Neuronal stem cell (in vitro differentiated cells): ENCODE data around the gene ZSWIM6.

ENCODE experiments used
- DNase-seq: peaks from one replicate; pipeline ENCODE4 v3.0.0-alpha.2; 2013; ENCODE audit warnings: low spot score
- H2AFZ ChIP-seq: one replicate; pipeline ENCODE4 v1.6.1; 2013; ENCODE audit warnings: mild to moderate bottlenecking, low read length, inconsistent platforms
- H2AK5ac ChIP-seq: 2 replicates; pipeline ENCODE4 v1.6.1; 2013; ENCODE audit warnings: low read depth, mild to moderate bottlenecking, inconsistent platforms, low read length, moderate library complexity, mixed read lengths
- H2BK120ac ChIP-seq: 2 replicates; pipeline ENCODE4 v1.6.1; 2013; ENCODE audit warnings: low read depth, mild to moderate bottlenecking, inconsistent platforms, low read length, moderate library complexity, mixed read lengths
- H2BK12ac ChIP-seq: one replicate; pipeline ENCODE4 v1.6.1; 2013; ENCODE audit warnings: low read length, inconsistent platforms
- H2BK15ac ChIP-seq: 2 replicates; pipeline ENCODE4 v1.6.1; 2013; ENCODE audit warnings: mild to moderate bottlenecking, low read length, inconsistent platforms, mixed read lengths
- H2BK5ac ChIP-seq: one replicate; pipeline ENCODE4 v1.6.1; 2013; ENCODE audit warnings: inconsistent platforms, mild to moderate bottlenecking, low read length, moderate library complexity
- H3K14ac ChIP-seq: one replicate; pipeline ENCODE4 v1.6.1; 2013; ENCODE audit warnings: low read length, inconsistent platforms
- H3K18ac ChIP-seq: 2 replicates; pipeline ENCODE4 v1.6.1; 2013; ENCODE audit warnings: low read length, inconsistent platforms
- H3K23ac ChIP-seq: 2 replicates; pipeline ENCODE4 v1.6.1; 2013; ENCODE audit warnings: low read depth, mild to moderate bottlenecking, mixed read lengths, low read length, inconsistent platforms; ENCODE audit not compliant: poor library complexity
- H3K27ac ChIP-seq: replicated peaks from 3 replicates; pipeline ENCODE4 v1.5.1; 2013; ENCODE audit warnings: low read length, inconsistent platforms
- H3K27me3 ChIP-seq, 3 experiments: 2 replicates each; pipeline ENCODE4 v1.6.1; 2013; ENCODE audit warnings: low read length in 3 of 3, mild to moderate bottlenecking in 2 of 3, inconsistent platforms in 1 of 3, low read depth in 1 of 3, mixed read lengths in 1 of 3, moderate library complexity in 1 of 3; ENCODE audit not compliant: control insufficient read depth in 3 of 3, insufficient read depth in 3 of 3
- H3K36me3 ChIP-seq, 2 donors: replicated peaks in 1 of 2; 2 replicates each; pipeline ENCODE4 v1.6.1; 2013; ENCODE audit warnings: low read length in 2 of 2; ENCODE audit not compliant: control insufficient read depth in 2 of 2, insufficient read depth in 2 of 2
- H3K4ac ChIP-seq: 2 replicates; pipeline ENCODE4 v1.6.1; 2013; ENCODE audit warnings: inconsistent platforms, mild to moderate bottlenecking, low read length, moderate library complexity
- H3K4me1 ChIP-seq, 2 donors: 1 replicate in 1 of 2; 2 replicates in 1 of 2; pipeline ENCODE4 v1.6.1; 2013; ENCODE audit warnings: low read length in 2 of 2, low read depth in 1 of 2; ENCODE audit not compliant: control insufficient read depth in 2 of 2, insufficient read depth in 1 of 2
- H3K4me2 ChIP-seq: one replicate; pipeline ENCODE4 v1.6.1; 2013; ENCODE audit warnings: mild to moderate bottlenecking, low read length, inconsistent platforms; ENCODE audit not compliant: insufficient read depth, poor library complexity, severe bottlenecking
- H3K4me3 ChIP-seq, 2 donors: 2 replicates each; pipeline ENCODE4 v1.5.1; 2013; ENCODE audit warnings: low read length in 2 of 2, mild to moderate bottlenecking in 2 of 2, inconsistent platforms in 1 of 2, moderate library complexity in 1 of 2
- H3K79me1 ChIP-seq: one replicate; pipeline ENCODE4 v1.6.1; 2013; ENCODE audit warnings: low read depth, mild to moderate bottlenecking, inconsistent platforms, low read length, moderate library complexity
- H3K9ac ChIP-seq: one replicate; pipeline ENCODE4 v1.6.1; 2013; ENCODE audit warnings: mild to moderate bottlenecking, low read depth, low read length, inconsistent platforms; ENCODE audit not compliant: poor library complexity
- H3K9me3 ChIP-seq, 2 donors: replicated peaks in 1 of 2; 2 replicates each; pipeline versions ENCODE3 to v1.6.1; 2013; ENCODE audit warnings: low read length in 2 of 2, mild to moderate bottlenecking in 2 of 2, inconsistent platforms in 1 of 2, low read depth in 1 of 2, mixed read lengths in 1 of 2, moderate library complexity in 1 of 2; ENCODE audit not compliant: control insufficient read depth in 2 of 2, insufficient read depth in 1 of 2
- H4K8ac ChIP-seq: one replicate; pipeline ENCODE4 v1.6.1; 2013; ENCODE audit warnings: low read depth, mild to moderate bottlenecking, inconsistent platforms, low read length, moderate library complexity
- H4K91ac ChIP-seq: one replicate; pipeline ENCODE4 v1.6.1; 2013; ENCODE audit warnings: low read length, low read depth, mild to moderate bottlenecking, inconsistent platforms; ENCODE audit not compliant: poor library complexity
- WGBS, 2 donors: extraction: QIAGEN DNeasy Blood & Tissue Kit; methylation state at CpG; one replicate each; pipeline ENCODE4 v1.1.7; 2013; ENCODE audit warnings: missing lambda C conversion rate in 2 of 2, mixed read lengths in 1 of 2; ENCODE audit not compliant: insufficient read length in 2 of 2, insufficient replicate concordance in 1 of 2; ENCODE audit errors: extremely low coverage in 2 of 2; 5-methylcytosine and 5-hydroxymethylcytosine counted together

The ZSWIM6 gene

GRCh38 chr5:61307191-61307590, 24.9 kb upstream of the ZSWIM6 start:
- no peak overlapping the region for H3K4ac ChIP-seq
- H2BK15ac ChIP-seq: no peak overlapping the region
- no peak overlapping the region for H3K14ac ChIP-seq
- H3K23ac ChIP-seq: no peak overlapping the region
- H4K8ac ChIP-seq: no peak overlapping the region
- no peaks in the 10 kb centered on the region for H3K9me3 ChIP-seq
- no peak overlapping the region for H3K4me3 ChIP-seq
- no peak overlapping the region for H3K18ac ChIP-seq
- H2BK120ac ChIP-seq: no peak overlapping the region
- H3K4me1 ChIP-seq: peaks cover 0 to 2% of the 10 kb centered on the region in 2 donors
- DNase-seq: no peak
- H2AFZ ChIP-seq: no peak overlapping the region
- no peak overlapping the region for H3K27ac ChIP-seq
- no peak overlapping the region for H2AK5ac ChIP-seq
- H2BK5ac ChIP-seq: no peak overlapping the region
- H3K9ac ChIP-seq: no peak overlapping the region
- H3K4me2 ChIP-seq: no peak overlapping the region
- WGBS, 2 donors: no CpG with 5 or more reads among the region's 3 CpGs
- no peak overlapping the region for H4K91ac ChIP-seq
- no peaks in the 10 kb centered on the region for H3K79me1 ChIP-seq
- H2BK12ac ChIP-seq: no peak overlapping the region
- no peaks in the 10 kb centered on the region for H3K36me3 ChIP-seq
- no peaks in the 10 kb centered on the region for H3K27me3 ChIP-seq

GRCh38 chr5:61307611-61308010, 24.4 kb upstream of the ZSWIM6 start:
- H3K4me2 ChIP-seq: no peak overlapping the region
- H2AFZ ChIP-seq: no peak overlapping the region
- no peak overlapping the region for H3K27ac ChIP-seq
- WGBS, 2 donors: no CpG with 5 or more reads among the region's 1 CpG
- no peak overlapping the region for H3K4ac ChIP-seq
- H2BK12ac ChIP-seq: no peak overlapping the region
- H3K18ac ChIP-seq: no peak overlapping the region
- H3K36me3 ChIP-seq: no peaks in the 10 kb centered on the region
- H3K4me1 ChIP-seq: peaks cover 0 to 2% of the 10 kb centered on the region in 2 donors
- H2AK5ac ChIP-seq: no peak overlapping the region
- H3K79me1 ChIP-seq: no peaks in the 10 kb centered on the region
- H3K27me3 ChIP-seq: no peaks in the 10 kb centered on the region
- H3K14ac ChIP-seq: no peak overlapping the region
- no peak overlapping the region for H3K9ac ChIP-seq
- H2BK5ac ChIP-seq: no peak overlapping the region
- DNase-seq: no peak
- no peak overlapping the region for H3K4me3 ChIP-seq
- H4K91ac ChIP-seq: no peak overlapping the region
- H4K8ac ChIP-seq: no peak overlapping the region
- H2BK15ac ChIP-seq: no peak overlapping the region
- H3K23ac ChIP-seq: no peak overlapping the region
- H2BK120ac ChIP-seq: no peak overlapping the region
- no peaks in the 10 kb centered on the region for H3K9me3 ChIP-seq

- Histone ChIP-seq H3K79me1 (no peaks in the 10 kb centered on the region), H2BK120ac (no peak overlapping the region), H3K9ac (no peak overlapping the region), H3K14ac (no peak overlapping the region), H3K23ac (no peak overlapping the region), H3K9me3 (no peaks in the 10 kb centered on the region), H3K4ac (no peak overlapping the region), H2AK5ac (no peak overlapping the region), H3K4me3 (no peak overlapping the region), H3K36me3 (no peaks in the 10 kb centered on the region), H2AFZ (peak overlapping the region; percentile 5), H2BK5ac (no peak overlapping the region), H4K91ac (no peak overlapping the region), H3K4me1 (peaks cover 0 to 2% of the 10 kb centered on the region in 2 donors), H2BK12ac (no peak overlapping the region), H3K18ac (no peak overlapping the region), H3K27ac (no peak overlapping the region), H2BK15ac (no peak overlapping the region), H4K8ac (no peak overlapping the region), H3K27me3 (no peaks in the 10 kb centered on the region), H3K4me2 (no peak overlapping the region)
- no peak for DNase-seq
- no CpG with 5 or more reads among the region's 1 CpG for WGBS, 2 donors
Measured at GRCh38 chr5:61308712-61309111, 23.3 kb upstream of the ZSWIM6 start.

GRCh38 chr5:61309115-61309514, 22.9 kb upstream of the ZSWIM6 start:
- no peak overlapping the region for H3K18ac ChIP-seq
- H4K91ac ChIP-seq: no peak overlapping the region
- no peaks in the 10 kb centered on the region for H3K36me3 ChIP-seq
- no peak overlapping the region for H4K8ac ChIP-seq
- DNase-seq: no peak
- H3K27me3 ChIP-seq: no peaks in the 10 kb centered on the region
- peaks cover 0 to 2% of the 10 kb centered on the region in 2 donors for H3K4me1 ChIP-seq
- H2AK5ac ChIP-seq: no peak overlapping the region
- H3K4ac ChIP-seq: no peak overlapping the region
- no peak overlapping the region for H2BK120ac ChIP-seq
- no peak overlapping the region for H3K4me3 ChIP-seq
- no peaks in the 10 kb centered on the region for H3K9me3 ChIP-seq
- peak overlapping the region; percentile 5 for H2AFZ ChIP-seq
- H2BK12ac ChIP-seq: no peak overlapping the region
- H3K79me1 ChIP-seq: no peaks in the 10 kb centered on the region
- no peak overlapping the region for H3K23ac ChIP-seq
- H3K4me2 ChIP-seq: no peak overlapping the region
- no peak overlapping the region for H3K9ac ChIP-seq
- no peak overlapping the region for H3K14ac ChIP-seq
- H2BK15ac ChIP-seq: no peak overlapping the region
- WGBS, 2 donors: no CpG with 5 or more reads among the region's 5 CpGs
- no peak overlapping the region for H2BK5ac ChIP-seq
- H3K27ac ChIP-seq: no peak overlapping the region
